ENCODE data around the gene AMN1. TPM values are rescaled to one million over a fixed set of nuclear protein-coding genes. Genes with fewer than 3 reads are reported as not detected.
A peak's percentile ranks its signal among the peaks of the same experiment; 100 is the strongest.

Gene AMN1
- total and polyA plus RNA-seq, 8 donors, result 3.5 to 8.4 (median 4.9) TPM

- DNase-seq (no peak), ATAC-seq (no peak), FAIRE-seq (no peak)
- H3K27ac ChIP-seq, result peak overlapping the region; percentile 70 to 96 (median 84)
- peak overlapping the region; percentile 24 to 56 (median 55) for H3K4me3 ChIP-seq
- intact Hi-C loops (cut with DNase I), result no loop called here
- no peaks in the 10 kb centered on the region for H3K36me3 ChIP-seq
- H3K27me3 ChIP-seq, result no peaks in the 10 kb centered on the region
- H3K9me3 ChIP-seq, result no peaks in the 10 kb centered on the region
- peaks cover 0 to 13% (median 5%) of the 10 kb centered on the region in 3 donors for H3K4me1 ChIP-seq
- TF ChIP-seq CTCF (IDR thresholded peaks at IDR 0.05), result no peak
- 89 to 91% methylated on average over 4 of the region's 4 CpGs for WGBS, 2 donors
Measured at GRCh38 chr12:31729705-31730104, 884 bp upstream of the AMN1 start.

- peak in 3 of 6 donors; percentile 25 to 61 (median 48) for DNase-seq
- Histone ChIP-seq H3K36me3 (no peaks in the 10 kb centered on the region), H3K27ac (peak overlapping the region; percentile 70 to 96 (median 84)), H3K4me1 (peaks cover 0 to 11% (median 5%) of the 10 kb centered on the region in 3 donors), H3K27me3 (no peaks in the 10 kb centered on the region), H3K4me3 (peak overlapping the region; percentile 55 to 56 (median 55)), H3K9me3 (no peaks in the 10 kb centered on the region)
- 0% methylated on average over 22 of the region's 22 CpGs for WGBS, 2 donors
- TF ChIP-seq CTCF (IDR thresholded peaks at IDR 0.05), result no peak
- peak; percentile 38 to 54 (median 44) for ATAC-seq
- intact Hi-C loops (cut with DNase I), result no loop called here
- no peak for FAIRE-seq
Measured at GRCh38 chr12:31728289-31728916, 418 bp downstream of the AMN1 start.

- Histone ChIP-seq H3K36me3 (no peaks in the 10 kb centered on the region), H3K27me3 (no peaks in the 10 kb centered on the region), H3K4me3 (no peak overlapping the region), H3K9me3 (no peaks in the 10 kb centered on the region), H3K27ac (no peak overlapping the region), H3K4me1 (peaks cover 0 to 7% (median 5%) of the 10 kb centered on the region in 3 donors)
- 98 to 100% methylated on average over 2 of the region's 2 CpGs for WGBS, 2 donors
- DNase-seq, result no peak
- intact Hi-C loops (cut with DNase I), result no loop called here
- no peak for FAIRE-seq
- no peak for TF ChIP-seq CTCF (IDR thresholded peaks at IDR 0.05)
- ATAC-seq, result no peak
Measured at GRCh38 chr12:31727192-31727591, 1.6 kb downstream of the AMN1 start.

- intact Hi-C loops (cut with DNase I), result no loop called here
- H3K4me1 ChIP-seq, result peaks cover 1 to 7% (median 5%) of the 10 kb centered on the region in 3 donors
- no peak for FAIRE-seq
Measured at GRCh38 chr12:31726575-31726974, 2.2 kb downstream of the AMN1 start.

More at GRCh38 chr12:31726575-31726974, 2.2 kb downstream of the AMN1 start:
- DNase-seq (no peak), ATAC-seq (no peak)
- H3K36me3 ChIP-seq, result no peaks in the 10 kb centered on the region
- no peak for TF ChIP-seq CTCF (IDR thresholded peaks at IDR 0.05)
- H3K9me3 ChIP-seq, result no peaks in the 10 kb centered on the region
- no peaks in the 10 kb centered on the region for H3K27me3 ChIP-seq
- H3K27ac ChIP-seq, result no peak overlapping the region
- H3K4me3 ChIP-seq, result no peak overlapping the region

Measured in pancreas (tissue), 10 donors.